GM10266 (cell line): Measurements from ENCODE around the gene NDUFAF5.
A peak's percentile ranks its signal among the peaks of the same experiment; 100 is the strongest.

ENCODE experiments used
- DNase-seq: peaks from one replicate; pipeline ENCODE4 v3.0.0; 2012; ENCODE audit errors: extremely low spot score
- CTCF ChIP-seq: IDR thresholded peaks from 2 replicates; pipeline ENCODE4 v1.5.1; 2012; ENCODE audit warnings: mild to moderate bottlenecking, low read depth; ENCODE audit not compliant: control insufficient read depth, insufficient read depth; ENCODE audit errors: missing control alignments

The NDUFAF5 gene

GRCh38 chr20:13765299-13765698 lies 19.5 kb upstream of the NDUFAF5 start:
- DNase-seq, result no peak
- TF ChIP-seq CTCF, result no peak

- no peak for TF ChIP-seq CTCF
- DNase-seq, result no peak
These were observed 18.9 kb upstream of the NDUFAF5 start for GRCh38 chr20:13765868-13766416.

GRCh38 chr20:13770141-13770540 lies 14.7 kb upstream of the NDUFAF5 start:
- DNase-seq, result no peak
- TF ChIP-seq CTCF, result no peak

GRCh38 chr20:13771853-13772453 lies 12.9 kb upstream of the NDUFAF5 start:
- DNase-seq, result no peak

GRCh38 chr20:13772529-13772928 lies 12.3 kb upstream of the NDUFAF5 start:
- DNase-seq, result no peak

More at GRCh38 chr20:13771853-13772453, 12.9 kb upstream of the NDUFAF5 start:
- peak; percentile 12 for TF ChIP-seq CTCF

GRCh38 chr20:13775867-13776266 lies 9.0 kb upstream of the NDUFAF5 start:
- no peak for TF ChIP-seq CTCF
- DNase-seq, result no peak

More at GRCh38 chr20:13772529-13772928, 12.3 kb upstream of the NDUFAF5 start:
- TF ChIP-seq CTCF, result no peak

GRCh38 chr20:13777171-13777601 lies 7.6 kb upstream of the NDUFAF5 start:
- DNase-seq, result no peak
- no peak for TF ChIP-seq CTCF
